ENCODE data around the gene FAM111B.

- TF ChIP-seq POLR2A (IDR thresholded peaks at IDR 0.05; ENCODE audit: low read depth, low read length) (no peak), CTCF (conservative IDR thresholded peaks at IDR 0.05; ENCODE audit: low read depth, low read length) (no peak), RAD21 (IDR thresholded peaks at IDR 0.05; ENCODE audit: low read length) (no peak), CEBPB (IDR thresholded peaks at IDR 0.05; ENCODE audit: low read depth, low read length) (no peak), MXI1 (IDR thresholded peaks at IDR 0.05; ENCODE audit: borderline replicate concordance, low read depth, low read length) (no peak), RCOR1 (IDR thresholded peaks at IDR 0.05; ENCODE audit: insufficient replicate concordance, low read length) (no peak), SMC3 (IDR thresholded peaks at IDR 0.05; ENCODE audit: low read depth, low read length) (no peak), FOS (IDR thresholded peaks at IDR 0.05; ENCODE audit: low read depth, low read length) (no peak)
Measured at GRCh38 chr11:59176330-59176729, 69.3 kb downstream of the FAM111B start.
